Mesendoderm (in vitro differentiated cells): ENCODE data around the gene TMEM43.

Experiments
- DNase-seq: peaks from one replicate; pipeline ENCODE4 v3.0.0; 2013
- H2AK5ac ChIP-seq: 2 replicates; pipeline ENCODE4 v1.6.1; 2013; ENCODE audit warnings: low read length, inconsistent platforms
- H2BK120ac ChIP-seq: 2 replicates; pipeline ENCODE4 v1.6.1; 2013; ENCODE audit warnings: low read depth, mild to moderate bottlenecking, low read length, moderate library complexity, mixed read lengths
- H2BK15ac ChIP-seq: replicated peaks from 2 replicates; pipeline ENCODE4 v1.6.1; 2013; ENCODE audit warnings: low read depth, mild to moderate bottlenecking, moderate library complexity
- H2BK5ac ChIP-seq: 2 replicates; pipeline ENCODE4 v1.6.1; 2013; ENCODE audit warnings: low read length, inconsistent platforms
- H3K18ac ChIP-seq: 2 replicates; pipeline ENCODE4 v1.6.1; 2013; ENCODE audit warnings: mild to moderate bottlenecking, low read length, mixed read lengths
- H3K23ac ChIP-seq: one replicate; pipeline ENCODE4 v1.6.1; 2013; ENCODE audit warnings: low read length
- H3K27ac ChIP-seq: 2 replicates; pipeline ENCODE4 v1.5.1; 2013; ENCODE audit warnings: low read depth, mild to moderate bottlenecking, inconsistent platforms, low read length, moderate library complexity
- H3K27me3 ChIP-seq: 2 replicates; pipeline ENCODE4 v1.6.1; 2013; ENCODE audit warnings: low read length, control low read depth, mild to moderate bottlenecking, inconsistent platforms; ENCODE audit not compliant: insufficient read depth, poor library complexity
- H3K36me3 ChIP-seq: 2 replicates; pipeline ENCODE4 v1.6.1; 2013; ENCODE audit warnings: low read length, inconsistent platforms; ENCODE audit not compliant: control insufficient read depth, insufficient read depth
- H3K4ac ChIP-seq: one replicate; pipeline ENCODE4 v1.6.1; 2013; ENCODE audit warnings: low read depth, mild to moderate bottlenecking, low read length, moderate library complexity
- H3K4me1 ChIP-seq: 2 replicates; pipeline ENCODE4 v1.6.1; 2013; ENCODE audit warnings: low read depth, low read length, inconsistent platforms; ENCODE audit not compliant: control insufficient read depth
- H3K4me2 ChIP-seq: 2 replicates; pipeline ENCODE4 v1.6.1; 2013; ENCODE audit warnings: low read length
- H3K4me3 ChIP-seq: 2 replicates; pipeline ENCODE4 v1.5.1; 2013; ENCODE audit warnings: mild to moderate bottlenecking, low read length
- H3K56ac ChIP-seq: one replicate; pipeline ENCODE4 v1.6.1; 2013; ENCODE audit warnings: low read length
- H3K79me1 ChIP-seq: 2 replicates; pipeline ENCODE4 v1.6.1; 2013; ENCODE audit warnings: low read length, inconsistent platforms
- H3K79me2 ChIP-seq: 2 replicates; pipeline ENCODE4 v1.6.1; 2013; ENCODE audit warnings: mild to moderate bottlenecking, low read length; ENCODE audit not compliant: control insufficient read depth, insufficient read depth
- H3K9ac ChIP-seq: 2 replicates; pipeline ENCODE4 v1.6.1; 2013; ENCODE audit warnings: low read length, inconsistent platforms
- H4K5ac ChIP-seq: one replicate; pipeline ENCODE4 v1.6.1; 2013; ENCODE audit warnings: low read length
- H4K8ac ChIP-seq: one replicate; pipeline ENCODE4 v1.6.1; 2013; ENCODE audit warnings: low read depth, mild to moderate bottlenecking, control low read depth, low read length, moderate library complexity
- WGBS: extraction: QIAGEN DNeasy Blood & Tissue Kit; methylation state at CpG from one replicate; pipeline ENCODE4 v1.1.7; 2013; ENCODE audit warnings: low lambda C conversion rate, missing lambda C conversion rate; ENCODE audit not compliant: insufficient coverage; ENCODE audit errors: extremely low coverage; 5-methylcytosine and 5-hydroxymethylcytosine counted together

Gene TMEM43

GRCh38 chr3:14148041-14148985, 23.5 kb downstream of the TMEM43 start:
- Histone ChIP-seq H3K18ac (no peak overlapping the region), H2BK5ac (no peak overlapping the region), H3K4me3 (no peak overlapping the region), H3K4ac (no peak overlapping the region), H3K56ac (peak overlapping the region; percentile 68), H3K23ac (peak overlapping the region; percentile 53), H2BK120ac (no peak overlapping the region), H3K79me2 (no peaks in the 10 kb centered on the region), H3K4me2 (no peak overlapping the region), H4K5ac (no peak overlapping the region), H3K79me1 (no peaks in the 10 kb centered on the region), H2AK5ac (no peak overlapping the region), H3K27me3 (no peaks in the 10 kb centered on the region), H2BK15ac (no peak overlapping the region), H3K9ac (peak overlapping the region; percentile 28), H4K8ac (no peak overlapping the region), H3K4me1 (peaks cover 4% of the 10 kb centered on the region), H3K36me3 (no peaks in the 10 kb centered on the region), H3K27ac (no peak overlapping the region)
- WGBS, result no CpG with 5 or more reads among the region's 28 CpGs
- peak; percentile 94 for DNase-seq

DNA sequence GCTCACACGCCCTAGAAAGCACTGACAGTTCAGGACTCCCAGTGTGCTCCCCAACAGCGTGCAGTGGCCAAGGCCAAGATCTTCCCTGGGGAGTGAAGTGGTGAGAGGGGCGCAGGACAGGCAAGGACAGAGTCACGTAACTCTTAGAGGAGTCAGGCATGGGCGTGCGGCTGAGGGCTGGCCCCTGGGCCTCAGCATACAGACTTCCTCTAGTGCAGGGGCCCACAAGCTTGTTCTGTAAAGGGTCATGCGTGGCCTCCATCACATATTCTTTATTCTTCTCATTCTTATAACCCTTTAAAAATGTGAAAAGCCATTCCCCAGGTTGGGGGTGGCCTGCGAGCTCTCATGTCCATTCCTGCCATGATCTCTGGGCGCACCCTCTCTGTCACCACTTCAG, 25.2 kb downstream of the TMEM43 start:
- Histone ChIP-seq H3K23ac (no peak overlapping the region), H3K79me1 (no peaks in the 10 kb centered on the region), H3K4me3 (no peak overlapping the region), H3K9ac (no peak overlapping the region), H3K4ac (no peak overlapping the region), H3K36me3 (peaks cover 2% of the 10 kb centered on the region), H2BK15ac (no peak overlapping the region), H2BK120ac (no peak overlapping the region), H3K4me1 (peaks cover 4% of the 10 kb centered on the region), H4K5ac (no peak overlapping the region), H2AK5ac (no peak overlapping the region), H4K8ac (no peak overlapping the region), H3K4me2 (no peak overlapping the region), H3K56ac (no peak overlapping the region), H2BK5ac (no peak overlapping the region), H3K18ac (no peak overlapping the region), H3K27ac (no peak overlapping the region), H3K27me3 (no peaks in the 10 kb centered on the region), H3K79me2 (no peaks in the 10 kb centered on the region)
- WGBS, result no CpG with 5 or more reads among the region's 9 CpGs
- no peak for DNase-seq

DNA sequence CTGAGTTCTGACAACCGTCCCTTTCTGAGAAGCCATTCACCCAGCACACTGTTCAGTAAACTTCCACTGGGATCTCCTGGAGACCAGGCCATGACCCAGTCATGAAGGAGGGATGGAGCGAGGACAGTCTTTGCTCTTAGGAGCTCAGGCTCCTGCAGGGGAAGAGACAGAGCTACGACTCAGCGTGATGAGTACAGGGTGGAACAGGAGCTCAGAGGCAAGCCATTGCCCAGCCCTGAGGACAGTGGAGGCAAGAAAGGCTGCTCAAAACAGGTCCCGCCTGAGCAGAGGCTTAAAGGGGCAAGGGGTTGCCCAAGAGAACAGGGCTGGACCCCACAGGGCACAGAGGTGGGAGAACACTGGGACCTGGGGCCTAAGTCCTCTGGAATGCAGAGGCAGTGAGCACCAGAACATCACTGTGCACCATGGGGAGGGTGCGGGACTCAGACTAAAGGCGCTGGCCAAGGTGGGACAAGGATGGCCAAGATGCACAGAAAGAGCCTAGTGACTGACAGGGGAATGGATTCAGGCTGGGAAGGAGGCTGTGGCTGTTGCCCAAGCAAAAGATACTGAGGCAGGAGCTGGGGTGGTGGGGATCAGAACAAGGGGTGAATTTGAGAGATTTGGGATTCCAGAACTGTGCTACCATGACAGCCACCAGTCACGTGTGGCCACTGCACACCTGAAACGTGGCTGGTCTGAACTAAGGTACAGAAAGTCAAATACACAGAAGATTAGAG, 25.8 kb downstream of the TMEM43 start:
- H2AK5ac ChIP-seq, result no peak overlapping the region
- no peak overlapping the region for H2BK15ac ChIP-seq
- no peaks in the 10 kb centered on the region for H3K27me3 ChIP-seq
- H3K36me3 ChIP-seq, result peaks cover 2% of the 10 kb centered on the region
- no peak overlapping the region for H2BK5ac ChIP-seq
- no peak overlapping the region for H3K56ac ChIP-seq
- H3K9ac ChIP-seq, result no peak overlapping the region
- no peak overlapping the region for H3K4me3 ChIP-seq
- H3K18ac ChIP-seq, result no peak overlapping the region
- H3K79me1 ChIP-seq, result no peaks in the 10 kb centered on the region
- H3K79me2 ChIP-seq, result no peaks in the 10 kb centered on the region
- H3K4me2 ChIP-seq, result no peak overlapping the region
- H3K23ac ChIP-seq, result no peak overlapping the region
- H3K27ac ChIP-seq, result no peak overlapping the region
- H4K8ac ChIP-seq, result no peak overlapping the region
- no peak overlapping the region for H3K4ac ChIP-seq
- H4K5ac ChIP-seq, result no peak overlapping the region
- H2BK120ac ChIP-seq, result no peak overlapping the region
- WGBS, result no CpG with 5 or more reads among the region's 9 CpGs
- DNase-seq, result no peak
- H3K4me1 ChIP-seq, result peaks cover 4% of the 10 kb centered on the region

- H3K4me3 ChIP-seq, result no peak overlapping the region
- H3K79me2 ChIP-seq, result no peaks in the 10 kb centered on the region
- H2BK15ac ChIP-seq, result no peak overlapping the region
- H3K79me1 ChIP-seq, result no peaks in the 10 kb centered on the region
- H3K4me2 ChIP-seq, result no peak overlapping the region
- H2BK120ac ChIP-seq, result no peak overlapping the region
- H3K23ac ChIP-seq, result no peak overlapping the region
- H3K18ac ChIP-seq, result no peak overlapping the region
- no peak overlapping the region for H3K4ac ChIP-seq
- no peak overlapping the region for H4K8ac ChIP-seq
- H2AK5ac ChIP-seq, result no peak overlapping the region
- no peak overlapping the region for H2BK5ac ChIP-seq
- H3K27ac ChIP-seq, result no peak overlapping the region
- peaks cover 4% of the 10 kb centered on the region for H3K36me3 ChIP-seq
- no peaks in the 10 kb centered on the region for H3K27me3 ChIP-seq
- no peak overlapping the region for H3K56ac ChIP-seq
- no peak for DNase-seq
- no peak overlapping the region for H3K9ac ChIP-seq
- peaks cover 4% of the 10 kb centered on the region for H3K4me1 ChIP-seq
- no peak overlapping the region for H4K5ac ChIP-seq
- WGBS, result no CpG with 5 or more reads among the region's 12 CpGs
These were observed 26.7 kb downstream of the TMEM43 start for GRCh38 chr3:14151471-14152083.

GRCh38 chr3:14152233-14152962, 27.5 kb downstream of the TMEM43 start:
- H3K79me2 ChIP-seq, result no peaks in the 10 kb centered on the region
- no peak overlapping the region for H4K8ac ChIP-seq
- peaks cover 4% of the 10 kb centered on the region for H3K36me3 ChIP-seq
- no peak overlapping the region for H2BK120ac ChIP-seq
- H3K23ac ChIP-seq, result no peak overlapping the region
- no peak overlapping the region for H2AK5ac ChIP-seq
- H3K18ac ChIP-seq, result no peak overlapping the region
- WGBS, result no CpG with 5 or more reads among the region's 11 CpGs
- H3K56ac ChIP-seq, result no peak overlapping the region
- H4K5ac ChIP-seq, result no peak overlapping the region
- no peak overlapping the region for H3K4ac ChIP-seq
- H3K9ac ChIP-seq, result no peak overlapping the region
- no peak overlapping the region for H3K4me2 ChIP-seq
- no peak for DNase-seq
- H3K4me3 ChIP-seq, result no peak overlapping the region
- H3K27me3 ChIP-seq, result no peaks in the 10 kb centered on the region
- H2BK15ac ChIP-seq, result no peak overlapping the region
- H2BK5ac ChIP-seq, result no peak overlapping the region
- no peaks in the 10 kb centered on the region for H3K79me1 ChIP-seq
- no peak overlapping the region for H3K27ac ChIP-seq
- H3K4me1 ChIP-seq, result peaks cover 4% of the 10 kb centered on the region
